ENCODE measurements around the gene MORF4L1. TPM values are rescaled to one million over a fixed set of nuclear protein-coding genes. Genes with fewer than 3 reads are reported as not detected.
"Not testable (repeated sequence)": the region's sequence is repeated elsewhere in the genome, so short reads cannot be mapped to it uniquely, and the experiment has no call there.

MORF4L1 gene
- total RNA-seq, 4 donors from 2014 or later: 371 to 476 (median 392) TPM

- DNase-seq (ENCODE audit: extremely low spot score): no peak
- WGBS: 3% methylated on average over 38 of the region's 38 CpGs
- Histone ChIP-seq H3K4me3 (peak overlapping the region; percentile 89 to 100 (median 99)), H3K9me3 (no peaks in the 10 kb centered on the region), H3K27me3 (peaks cover 0 to 3% (median 0%) of the 10 kb centered on the region in 4 donors), H3K36me3 (no peaks in the 10 kb centered on the region), H3K27ac (replicated peaks in 1 of 4) (peak overlapping the region; percentile 100), H3K4me1 (peaks cover 50 to 55% (median 54%) of the 10 kb centered on the region in 4 donors)
- TF ChIP-seq EP300 (IDR thresholded peaks at IDR 0.05) (no peak), CTCF (IDR thresholded peaks at IDR 0.05) (no peak), POLR2AphosphoS5 (IDR thresholded peaks at IDR 0.05) (no peak), POLR2A (IDR thresholded peaks at IDR 0.05; ENCODE audit: low read depth) (no peak)
- intact Hi-C loops (cut with DNase I): loop anchor here (5.0 kb wide), 1 partner anchor 62 kb away; the partner anchor contains the start of gene ADAMTS7
Measured at GRCh38 chr15:78873793-78874765, 1.4 kb downstream of the MORF4L1 start.

- Histone ChIP-seq H3K4me1 (peaks cover 62 to 67% (median 66%) of the 10 kb centered on the region in 4 donors), H3K27me3 (peaks cover 0 to 3% (median 0%) of the 10 kb centered on the region in 4 donors), H3K4me3 (peak overlapping the region; percentile 89 to 100 (median 99)), H3K9me3 (no peaks in the 10 kb centered on the region), H3K27ac (replicated peaks in 1 of 4) (peak overlapping the region; percentile 100), H3K36me3 (peaks cover 0 to 1% (median 0%) of the 10 kb centered on the region in 4 donors)
- TF ChIP-seq CTCF (IDR thresholded peaks at IDR 0.05) (no peak), POLR2A (IDR thresholded peaks at IDR 0.05; ENCODE audit: low read depth) (no peak), EP300 (IDR thresholded peaks at IDR 0.05) (no peak), POLR2AphosphoS5 (IDR thresholded peaks at IDR 0.05) (no peak)
- no peak for DNase-seq (ENCODE audit: extremely low spot score)
- intact Hi-C loops (cut with DNase I): no loop called here
- 60% methylated on average over 22 of the region's 22 CpGs for WGBS
Measured at GRCh38 chr15:78875107-78875914, 2.6 kb downstream of the MORF4L1 start.

- 79% methylated on average over 14 of the region's 14 CpGs for WGBS
- Histone ChIP-seq H3K4me3 (peak overlapping the region in 3 of 4 donors; percentile 12 to 43 (median 24)), H3K27ac (replicated peaks in 1 of 4) (peak overlapping the region in 3 of 4 donors; percentile 64 to 100 (median 100)), H3K36me3 (peaks cover 0 to 17% (median 7%) of the 10 kb centered on the region in 4 donors), H3K4me1 (peaks cover 76 to 82% (median 79%) of the 10 kb centered on the region in 4 donors)
- H3K9me3 ChIP-seq; intact Hi-C loops (cut with DNase I); DNase-seq (ENCODE audit: extremely low spot score); H3K27me3 ChIP-seq: not testable (repeated sequence)
Measured at GRCh38 chr15:78876954-78877353, 4.3 kb downstream of the MORF4L1 start.

GRCh38 chr15:78878356-78878755, 5.7 kb downstream of the MORF4L1 start:
- Histone ChIP-seq H3K9me3 (no peaks in the 10 kb centered on the region), H3K36me3 (peaks cover 0 to 31% (median 11%) of the 10 kb centered on the region in 4 donors), H3K4me3 (peak overlapping the region in 1 of 4 donors; percentile 2), H3K27me3 (no peaks in the 10 kb centered on the region), H3K4me1 (peaks cover 79 to 88% (median 85%) of the 10 kb centered on the region in 4 donors), H3K27ac (replicated peaks in 1 of 4) (no peak overlapping the region)
- TF ChIP-seq POLR2A (IDR thresholded peaks at IDR 0.05; ENCODE audit: low read depth) (no peak), POLR2AphosphoS5 (IDR thresholded peaks at IDR 0.05) (no peak), CTCF (IDR thresholded peaks at IDR 0.05) (no peak), EP300 (IDR thresholded peaks at IDR 0.05) (no peak)
- WGBS: 37% methylated on average over 1 of the region's 1 CpG
- DNase-seq (ENCODE audit: extremely low spot score): no peak
- intact Hi-C loops (cut with DNase I): no loop called here
